Skeletal muscle satellite cell (primary cell): ENCODE results near the gene CDH6.

ENCODE experiments used
- H3K27me3 ChIP-seq: 2 replicates; pipeline ENCODE4 v1.7.0; 2013; ENCODE audit warnings: low read length; ENCODE audit not compliant: control insufficient read depth, insufficient read depth
- H3K36me3 ChIP-seq: 2 replicates; pipeline ENCODE4 v1.7.0; 2013; ENCODE audit warnings: mild to moderate bottlenecking, control low read depth, low read length; ENCODE audit not compliant: insufficient read depth
- H3K4me1 ChIP-seq: 2 replicates; pipeline ENCODE4 v1.7.0; 2013; ENCODE audit warnings: low read length; ENCODE audit not compliant: control insufficient read depth, insufficient read depth
- H3K4me2 ChIP-seq: 2 replicates; pipeline ENCODE4 v1.7.0; 2013; ENCODE audit warnings: mild to moderate bottlenecking, low read length
- H3K4me3 ChIP-seq: 2 replicates; pipeline ENCODE4 v1.7.0; 2013; ENCODE audit warnings: low read length
- H3K9ac ChIP-seq: 2 replicates; pipeline ENCODE4 v1.7.0; 2013; ENCODE audit warnings: mild to moderate bottlenecking, low read depth, low read length, moderate library complexity
- H3K9me3 ChIP-seq: replicated peaks from 2 replicates; pipeline ENCODE4 v1.7.0; 2013; ENCODE audit warnings: mild to moderate bottlenecking, control low read depth, low read length

CDH6 gene

DNA sequence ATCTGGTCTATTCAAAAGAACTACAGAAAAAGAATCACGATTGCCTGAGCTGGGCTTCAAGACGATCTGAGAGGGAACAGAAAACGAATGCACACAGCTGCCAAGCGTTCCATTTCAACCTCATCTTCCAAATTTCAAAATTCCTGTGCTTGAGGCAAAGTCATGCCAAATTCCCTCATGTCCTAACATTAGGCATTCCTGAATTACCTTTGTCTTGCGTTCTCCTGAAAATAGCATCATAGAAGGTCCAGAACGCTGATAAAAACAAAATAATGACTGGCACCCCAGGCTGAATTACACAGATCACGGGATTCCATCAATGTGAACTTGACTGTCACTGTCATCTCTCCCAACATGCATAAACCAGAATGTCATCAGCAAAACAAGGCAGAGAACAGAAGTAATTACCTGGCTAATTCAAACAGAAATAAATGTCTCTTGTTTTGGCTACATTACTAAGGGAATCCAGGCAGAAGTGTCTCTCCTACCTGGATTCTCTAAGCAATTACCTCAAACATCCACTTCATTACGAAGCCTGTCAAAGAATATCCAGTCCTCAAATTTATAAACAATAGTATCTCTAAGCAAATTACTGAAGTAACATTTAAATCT is 12.0 kb upstream of the CDH6 start:
- Histone ChIP-seq H3K9ac (no peak overlapping the region), H3K27me3 (no peaks in the 10 kb centered on the region), H3K4me3 (no peak overlapping the region), H3K4me1 (no peaks in the 10 kb centered on the region), H3K9me3 (no peaks in the 10 kb centered on the region), H3K36me3 (no peaks in the 10 kb centered on the region), H3K4me2 (no peak overlapping the region)

GRCh38 chr5:31182136-31182535 is 11.3 kb upstream of the CDH6 start:
- Histone ChIP-seq H3K9ac (no peak overlapping the region), H3K36me3 (no peaks in the 10 kb centered on the region), H3K9me3 (no peaks in the 10 kb centered on the region)

GRCh38 chr5:31185951-31186350 is 7.5 kb upstream of the CDH6 start:
- Histone ChIP-seq H3K36me3 (no peaks in the 10 kb centered on the region), H3K4me2 (no peak overlapping the region), H3K9me3 (no peaks in the 10 kb centered on the region), H3K27me3 (peaks cover 4% of the 10 kb centered on the region), H3K4me1 (no peaks in the 10 kb centered on the region), H3K9ac (no peak overlapping the region), H3K4me3 (no peak overlapping the region)

More at GRCh38 chr5:31182136-31182535, 11.3 kb upstream of the CDH6 start:
- Histone ChIP-seq H3K4me2 (no peak overlapping the region), H3K27me3 (no peaks in the 10 kb centered on the region), H3K4me3 (no peak overlapping the region), H3K4me1 (no peaks in the 10 kb centered on the region)

- H3K4me3 ChIP-seq = no peak overlapping the region
- H3K27me3 ChIP-seq = peaks cover 11% of the 10 kb centered on the region
- no peaks in the 10 kb centered on the region for H3K9me3 ChIP-seq
- no peaks in the 10 kb centered on the region for H3K4me1 ChIP-seq
- H3K9ac ChIP-seq = no peak overlapping the region
- H3K36me3 ChIP-seq = no peaks in the 10 kb centered on the region
- no peak overlapping the region for H3K4me2 ChIP-seq
These were observed 6.7 kb upstream of the CDH6 start for GRCh38 chr5:31186672-31187267.

GRCh38 chr5:31187591-31187990 is 5.9 kb upstream of the CDH6 start:
- H3K4me2 ChIP-seq = no peak overlapping the region
- no peaks in the 10 kb centered on the region for H3K36me3 ChIP-seq
- no peak overlapping the region for H3K9ac ChIP-seq
- peaks cover 19% of the 10 kb centered on the region for H3K27me3 ChIP-seq
- no peaks in the 10 kb centered on the region for H3K9me3 ChIP-seq
- no peak overlapping the region for H3K4me3 ChIP-seq
- no peaks in the 10 kb centered on the region for H3K4me1 ChIP-seq

GRCh38 chr5:31192442-31192841 is 1.0 kb upstream of the CDH6 start:
- Histone ChIP-seq H3K9ac (no peak overlapping the region), H3K4me3 (no peak overlapping the region), H3K9me3 (no peaks in the 10 kb centered on the region), H3K4me1 (peaks cover 6% of the 10 kb centered on the region), H3K4me2 (no peak overlapping the region), H3K27me3 (peaks cover 55% of the 10 kb centered on the region), H3K36me3 (no peaks in the 10 kb centered on the region)

GRCh38 chr5:31193116-31193515 is 370 bp upstream of the CDH6 start:
- no peak overlapping the region for H3K4me3 ChIP-seq
- no peak overlapping the region for H3K4me2 ChIP-seq
- peaks cover 6% of the 10 kb centered on the region for H3K4me1 ChIP-seq
- H3K27me3 ChIP-seq = peaks cover 51% of the 10 kb centered on the region
- H3K9me3 ChIP-seq = no peaks in the 10 kb centered on the region
- no peaks in the 10 kb centered on the region for H3K36me3 ChIP-seq
- H3K9ac ChIP-seq = no peak overlapping the region

DNA sequence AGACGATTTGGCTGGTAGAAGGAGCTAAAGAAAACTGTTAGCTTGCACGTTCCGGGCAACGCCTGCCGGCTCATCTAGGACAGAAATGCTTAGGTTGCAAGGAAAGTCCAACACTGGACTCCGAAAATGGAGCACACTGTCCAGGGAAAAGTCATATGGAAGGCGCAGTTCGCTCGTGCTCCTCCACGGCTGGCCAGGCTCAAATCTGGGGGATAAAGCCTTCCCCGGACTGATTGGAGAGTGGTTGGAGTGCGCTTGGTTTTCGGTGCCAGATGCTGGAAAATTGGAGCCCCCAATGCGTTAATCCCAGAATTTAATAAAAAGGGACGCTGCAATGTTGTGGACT is 955 bp downstream of the CDH6 start:
- H3K4me1 ChIP-seq = peaks cover 6% of the 10 kb centered on the region
- H3K4me3 ChIP-seq = peak overlapping the region; percentile 56
- no peaks in the 10 kb centered on the region for H3K36me3 ChIP-seq
- no peak overlapping the region for H3K9ac ChIP-seq
- peaks cover 51% of the 10 kb centered on the region for H3K27me3 ChIP-seq
- no peaks in the 10 kb centered on the region for H3K9me3 ChIP-seq
- peak overlapping the region; percentile 77 for H3K4me2 ChIP-seq

DNA sequence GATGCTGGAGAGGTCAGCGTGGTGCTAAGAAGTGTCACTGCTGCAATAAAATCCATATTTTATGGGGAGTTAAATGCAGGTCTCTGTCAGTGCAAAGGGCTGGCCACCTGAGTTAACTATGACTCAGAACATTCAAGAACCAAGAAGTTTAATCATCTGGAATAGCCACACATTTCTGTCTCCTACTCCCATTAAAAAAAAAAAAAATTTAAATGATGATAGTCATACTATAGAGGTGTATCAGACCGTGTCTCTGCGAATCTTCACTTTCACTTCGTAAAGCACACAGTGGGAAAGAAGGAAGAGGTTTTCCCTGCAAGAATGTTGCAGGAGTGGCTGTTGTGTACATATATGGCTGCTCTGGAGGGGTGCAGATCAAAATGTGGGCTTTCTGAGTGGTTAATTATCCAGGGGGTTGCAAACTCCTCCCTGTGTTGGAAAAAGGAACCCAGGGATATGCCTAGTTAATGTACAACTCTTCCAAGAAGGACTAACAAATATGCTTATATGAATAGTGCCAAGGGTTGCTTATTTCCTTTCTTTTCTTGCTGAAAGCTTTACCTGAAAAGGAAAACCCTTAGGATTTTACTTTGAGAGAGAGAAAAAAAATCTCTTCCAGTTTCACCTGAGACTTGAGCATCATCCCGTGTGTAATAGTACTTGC is 1.5 kb downstream of the CDH6 start:
- H3K27me3 ChIP-seq = peaks cover 51% of the 10 kb centered on the region
- H3K9me3 ChIP-seq = no peaks in the 10 kb centered on the region
- peaks cover 6% of the 10 kb centered on the region for H3K4me1 ChIP-seq
- peak overlapping the region; percentile 77 for H3K4me2 ChIP-seq
- no peak overlapping the region for H3K4me3 ChIP-seq
- H3K9ac ChIP-seq = no peak overlapping the region
- H3K36me3 ChIP-seq = no peaks in the 10 kb centered on the region

DNA sequence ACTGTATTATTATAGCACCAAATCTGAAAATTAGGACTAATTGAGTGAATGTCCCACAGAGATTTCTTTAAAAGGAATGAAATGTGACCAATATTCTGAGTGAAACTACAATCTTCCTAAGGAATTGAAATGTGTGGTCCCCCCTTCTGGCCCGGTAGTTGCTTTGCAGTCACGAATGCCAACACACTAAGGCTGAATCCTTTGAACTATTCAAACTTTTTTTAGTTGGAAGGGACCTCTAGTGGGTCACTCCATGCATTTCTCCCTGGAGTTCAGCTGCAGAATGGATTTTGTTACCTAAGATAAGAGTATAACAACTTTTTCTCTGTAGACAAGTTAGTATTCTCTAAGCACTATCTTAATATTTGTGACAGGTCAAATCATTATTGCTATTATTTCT is 2.8 kb downstream of the CDH6 start:
- H3K27me3 ChIP-seq = peaks cover 48% of the 10 kb centered on the region

GRCh38 chr5:31197183-31197582 is 3.7 kb downstream of the CDH6 start:
- Histone ChIP-seq H3K9ac (no peak overlapping the region), H3K4me1 (peaks cover 6% of the 10 kb centered on the region), H3K4me3 (no peak overlapping the region), H3K36me3 (no peaks in the 10 kb centered on the region), H3K4me2 (no peak overlapping the region), H3K27me3 (peaks cover 40% of the 10 kb centered on the region), H3K9me3 (no peaks in the 10 kb centered on the region)

More for the DNA sequence above, 2.8 kb downstream of the CDH6 start:
- Histone ChIP-seq H3K4me1 (peaks cover 6% of the 10 kb centered on the region), H3K4me2 (no peak overlapping the region), H3K4me3 (no peak overlapping the region), H3K36me3 (no peaks in the 10 kb centered on the region), H3K9me3 (no peaks in the 10 kb centered on the region), H3K9ac (no peak overlapping the region)

GRCh38 chr5:31204958-31205357 is 11.5 kb downstream of the CDH6 start:
- Histone ChIP-seq H3K9me3 (no peaks in the 10 kb centered on the region), H3K9ac (no peak overlapping the region), H3K4me2 (no peak overlapping the region), H3K4me3 (no peak overlapping the region), H3K27me3 (no peaks in the 10 kb centered on the region), H3K4me1 (no peaks in the 10 kb centered on the region), H3K36me3 (no peaks in the 10 kb centered on the region)
